GM12891 (cell line): ENCODE data around the gene CIB2.

Experiments used
- POLR2A ChIP-seq: IDR thresholded peaks from 2 replicates; pipeline ENCODE4 v1.6.1; 2011; ENCODE audit warnings: low read depth, low read length, control low read depth
- SPI1 ChIP-seq: IDR thresholded peaks from 2 replicates; pipeline ENCODE4 v1.6.1; 2011; ENCODE audit warnings: low read depth, low read length, control low read depth
- TAF1 ChIP-seq: IDR thresholded peaks from 2 replicates; pipeline ENCODE4 v1.6.1; 2011; ENCODE audit warnings: low read depth, low read length, control low read depth

- TF ChIP-seq SPI1 = no peak
- no peak for TF ChIP-seq POLR2A
- TF ChIP-seq TAF1 = no peak
Observed at GRCh38 chr15:78140292-78140691, 9.0 kb upstream of the CIB2 start.
